ENCODE results near the gene MBLAC1.

DNA sequence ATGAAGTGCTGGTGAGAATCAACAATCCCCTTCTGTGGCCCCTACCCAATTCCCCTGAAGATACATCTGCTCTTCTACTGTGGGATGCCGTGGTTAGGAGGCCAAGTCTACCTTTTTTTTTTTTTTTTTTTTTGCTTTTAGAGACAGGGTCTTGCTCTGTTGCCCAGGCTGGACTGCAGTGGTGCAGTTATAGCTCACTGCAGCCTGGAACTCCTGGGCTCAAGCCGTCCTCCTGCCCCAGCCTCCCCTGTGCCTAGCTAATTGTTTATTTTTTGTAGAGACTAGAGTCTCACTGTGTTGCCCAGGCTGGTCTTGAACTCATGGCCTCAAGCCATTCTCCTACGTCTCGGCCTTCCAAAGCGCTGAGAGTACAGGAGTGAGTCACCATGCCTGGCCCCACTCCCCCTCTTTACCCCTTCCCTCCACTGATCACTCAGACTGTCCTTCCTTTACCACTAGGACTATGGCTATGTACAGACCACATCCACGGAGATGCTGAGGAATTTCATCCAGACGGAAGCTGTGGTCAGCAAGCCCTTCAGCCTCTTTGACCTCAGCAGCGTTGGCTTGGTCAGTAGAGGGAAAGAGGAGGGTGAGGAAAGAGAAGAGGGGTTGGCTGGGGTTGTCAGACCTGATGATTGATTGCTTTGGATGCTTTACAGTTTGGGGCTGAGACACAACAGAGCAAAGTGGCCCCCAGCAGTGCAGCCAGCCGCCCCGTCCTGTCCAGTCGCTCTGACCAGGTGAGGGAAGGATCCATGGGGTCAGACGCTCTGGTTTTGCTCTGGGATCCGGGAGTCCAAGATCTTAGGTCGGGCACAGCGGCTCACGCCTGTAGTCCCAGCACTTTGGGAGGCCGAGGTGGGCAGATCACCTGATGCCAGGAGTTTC lies 23.6 kb upstream of the MBLAC1 start:
- TF ChIP-seq, protein P1, sequence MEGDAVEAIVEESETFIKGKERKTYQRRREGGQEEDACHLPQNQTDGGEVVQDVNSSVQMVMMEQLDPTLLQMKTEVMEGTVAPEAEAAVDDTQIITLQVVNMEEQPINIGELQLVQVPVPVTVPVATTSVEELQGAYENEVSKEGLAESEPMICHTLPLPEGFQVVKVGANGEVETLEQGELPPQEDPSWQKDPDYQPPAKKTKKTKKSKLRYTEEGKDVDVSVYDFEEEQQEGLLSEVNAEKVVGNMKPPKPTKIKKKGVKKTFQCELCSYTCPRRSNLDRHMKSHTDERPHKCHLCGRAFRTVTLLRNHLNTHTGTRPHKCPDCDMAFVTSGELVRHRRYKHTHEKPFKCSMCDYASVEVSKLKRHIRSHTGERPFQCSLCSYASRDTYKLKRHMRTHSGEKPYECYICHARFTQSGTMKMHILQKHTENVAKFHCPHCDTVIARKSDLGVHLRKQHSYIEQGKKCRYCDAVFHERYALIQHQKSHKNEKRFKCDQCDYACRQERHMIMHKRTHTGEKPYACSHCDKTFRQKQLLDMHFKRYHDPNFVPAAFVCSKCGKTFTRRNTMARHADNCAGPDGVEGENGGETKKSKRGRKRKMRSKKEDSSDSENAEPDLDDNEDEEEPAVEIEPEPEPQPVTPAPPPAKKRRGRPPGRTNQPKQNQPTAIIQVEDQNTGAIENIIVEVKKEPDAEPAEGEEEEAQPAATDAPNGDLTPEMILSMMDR (conservative IDR thresholded peaks at IDR 0.05) = no peak
- no peak for TF ChIP-seq EZH2 (IDR thresholded peaks at IDR 0.05; ENCODE audit: low read depth)
